NCI-H2029 treated with DMSO at 0.1 percent for 48 hours (cell line): ENCODE data around the gene TPCN1.

Source experiments
- DNase-seq: peaks from one replicate; lab custom pipeline; 2025; lab: John Stamatoyannopoulos, UW

The TPCN1 gene

DNA sequence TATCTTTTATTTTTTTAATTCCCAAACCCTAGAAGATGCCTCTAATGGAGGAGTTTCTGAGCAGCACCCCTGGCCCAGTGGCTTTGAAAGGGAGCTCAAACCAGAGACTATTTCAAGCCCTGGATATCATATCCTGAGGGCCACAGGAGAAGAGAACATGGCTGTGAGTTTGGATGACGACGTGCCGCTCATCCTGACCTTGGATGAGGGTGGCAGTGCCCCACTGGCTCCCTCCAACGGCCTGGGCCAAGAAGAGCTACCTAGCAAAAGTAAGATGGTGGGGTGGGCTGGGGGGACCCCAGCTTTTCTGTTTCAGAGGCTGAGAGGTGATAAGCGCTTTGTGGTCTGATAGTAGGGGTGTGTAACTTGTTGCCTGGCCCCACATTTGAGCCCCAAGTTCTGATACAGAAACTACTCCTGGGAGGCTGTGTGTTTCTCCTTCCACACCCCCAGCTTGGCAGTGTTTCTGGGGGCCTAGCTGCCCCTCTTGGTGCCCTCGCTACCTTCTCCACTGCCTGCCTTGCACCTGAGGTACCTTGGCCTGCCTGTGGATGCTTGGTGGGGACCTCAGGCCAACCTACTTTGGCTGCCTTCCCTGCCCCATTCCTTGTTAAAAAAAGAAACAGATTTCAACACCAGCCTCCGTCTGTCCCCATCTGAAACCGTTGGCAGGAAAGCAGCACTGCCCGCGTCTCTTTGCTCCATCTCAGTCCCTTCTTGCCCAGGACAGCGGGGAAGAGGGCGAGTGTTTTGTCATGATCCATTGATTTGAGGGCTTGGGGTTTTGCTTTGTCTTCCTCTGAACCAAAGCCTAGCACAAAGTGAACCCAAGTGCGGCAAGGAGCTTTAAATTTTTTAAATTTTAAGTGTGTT is 5.7 kb downstream of the TPCN1 start:
- no peak for DNase-seq

GRCh38 chr12:113227686-113228391 is 6.6 kb downstream of the TPCN1 start:
- DNase-seq: no peak

- DNase-seq: no peak
These were observed 7.2 kb downstream of the TPCN1 start for GRCh38 chr12:113228394-113229028.

- DNase-seq: no peak
These were observed 9.3 kb downstream of the TPCN1 start for GRCh38 chr12:113230315-113231234.

DNA sequence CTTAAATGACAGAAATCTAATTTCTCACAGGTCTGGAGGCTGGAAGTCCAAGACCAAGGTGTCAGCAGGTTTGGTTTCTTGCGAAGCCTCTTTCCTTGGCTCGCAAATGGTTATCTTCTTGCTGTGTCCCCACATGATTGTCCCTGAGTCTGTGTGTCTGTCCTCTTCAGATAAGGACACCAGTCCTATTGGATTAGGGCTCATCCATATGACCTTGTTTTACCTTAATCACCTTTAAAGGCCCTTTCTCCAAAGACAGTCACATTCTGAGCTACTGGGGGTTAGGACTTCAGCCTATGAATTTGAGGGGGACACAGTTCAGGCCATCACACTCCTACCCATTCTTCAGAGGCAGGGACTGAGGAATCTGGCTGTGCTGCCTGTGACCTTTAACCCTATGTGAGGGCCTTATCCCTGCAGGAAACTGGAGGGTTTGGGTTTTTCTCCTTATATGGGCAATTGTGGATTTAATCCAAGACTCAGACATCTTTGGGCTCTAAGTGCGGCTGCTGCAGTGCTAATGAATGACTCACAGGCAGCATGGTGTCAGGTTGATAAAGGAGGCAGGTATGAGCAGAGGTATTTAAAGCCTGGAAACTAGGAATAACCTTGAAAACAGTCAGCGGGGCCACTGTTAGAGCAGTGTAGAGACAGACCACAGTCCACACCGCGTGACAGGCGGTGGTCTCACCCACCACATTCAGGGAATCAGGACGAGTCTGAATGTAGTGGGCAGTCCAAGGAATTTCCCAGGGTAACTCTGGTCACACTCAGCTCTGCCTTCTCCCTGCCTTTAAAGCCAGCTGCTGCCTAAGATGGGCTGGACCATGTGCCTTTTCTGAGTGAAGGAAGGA is 10.2 kb downstream of the TPCN1 start:
- no peak for DNase-seq

DNA sequence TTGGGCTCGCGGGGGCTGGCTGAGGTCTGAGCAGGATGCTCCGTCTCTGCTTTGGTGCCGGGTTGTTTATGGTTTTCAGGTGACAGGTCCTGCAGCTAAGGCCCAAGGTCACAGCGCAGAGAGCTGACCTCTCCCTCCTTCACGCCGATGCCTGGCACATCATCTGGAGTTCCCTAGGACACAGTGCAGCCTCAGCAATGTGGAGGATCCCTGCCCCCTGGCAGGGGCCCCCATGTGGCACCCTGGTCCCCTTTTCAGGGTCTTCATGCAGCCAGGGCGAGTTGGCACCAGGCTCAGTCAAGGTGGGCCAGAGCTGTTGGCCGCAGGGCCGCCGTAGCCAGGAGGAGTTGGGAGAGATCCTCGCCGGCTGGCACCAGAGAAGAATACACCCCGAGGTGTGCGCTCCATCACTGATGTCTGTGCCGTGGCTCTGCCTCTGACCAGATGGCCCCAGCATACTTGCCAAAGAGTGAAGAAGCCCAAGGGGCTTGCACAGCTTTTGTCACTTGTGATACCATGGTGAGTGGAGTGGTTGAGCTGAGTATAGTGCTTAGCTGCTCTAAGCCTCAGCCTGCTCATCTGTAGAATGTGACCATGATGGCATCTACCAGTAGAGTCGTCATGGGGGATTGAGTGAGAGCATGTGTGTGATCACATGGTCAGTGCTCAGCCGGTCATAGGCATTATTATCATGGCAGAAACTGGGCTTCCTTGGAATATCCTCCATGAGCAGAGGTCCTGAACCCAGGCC is 11.0 kb downstream of the TPCN1 start:
- DNase-seq: no peak

GRCh38 chr12:113232840-113233585 is 11.7 kb downstream of the TPCN1 start:
- peak; percentile 92 for DNase-seq

GRCh38 chr12:113233967-113234366 is 12.7 kb downstream of the TPCN1 start:
- DNase-seq: no peak

DNA sequence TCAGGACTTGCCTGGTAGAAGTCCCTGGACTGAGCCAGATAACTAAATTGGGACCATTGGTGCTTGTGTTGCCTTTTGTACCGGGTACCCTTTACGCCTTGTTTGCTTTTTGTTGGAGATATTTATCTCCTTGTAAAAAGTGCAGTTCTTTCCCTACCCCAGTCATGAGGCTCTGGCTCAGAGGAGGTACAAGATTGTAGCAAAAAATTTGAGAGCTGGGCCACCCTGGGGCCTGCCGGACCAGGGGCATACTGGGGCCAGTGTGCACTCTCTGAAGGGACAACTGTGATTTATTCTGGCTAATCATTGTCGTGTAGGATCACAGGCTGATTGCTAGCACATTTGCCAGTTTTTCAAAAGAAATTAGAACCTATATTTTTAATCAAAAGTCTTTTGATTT is 13.2 kb downstream of the TPCN1 start:
- no peak for DNase-seq

DNA sequence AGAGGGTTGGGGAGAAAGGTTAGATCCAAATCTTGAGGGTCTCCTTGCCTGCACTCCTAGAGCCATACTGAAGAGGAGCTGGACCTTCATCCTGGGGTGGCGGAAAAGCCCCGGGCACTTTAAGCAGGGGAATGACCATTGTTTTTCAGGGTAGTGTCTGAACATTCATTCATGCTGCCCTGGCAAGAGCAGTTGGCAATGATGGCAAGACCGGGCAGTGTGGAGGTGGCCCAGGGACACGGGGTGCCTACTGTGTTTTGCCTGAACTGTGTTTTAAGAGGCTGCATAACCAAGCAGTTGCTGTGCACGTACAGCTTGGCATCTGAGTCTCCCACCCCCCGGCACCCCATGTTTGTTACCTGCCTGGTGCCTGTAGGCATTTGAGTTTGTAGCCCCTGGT is 14.7 kb downstream of the TPCN1 start:
- DNase-seq: no peak

DNA sequence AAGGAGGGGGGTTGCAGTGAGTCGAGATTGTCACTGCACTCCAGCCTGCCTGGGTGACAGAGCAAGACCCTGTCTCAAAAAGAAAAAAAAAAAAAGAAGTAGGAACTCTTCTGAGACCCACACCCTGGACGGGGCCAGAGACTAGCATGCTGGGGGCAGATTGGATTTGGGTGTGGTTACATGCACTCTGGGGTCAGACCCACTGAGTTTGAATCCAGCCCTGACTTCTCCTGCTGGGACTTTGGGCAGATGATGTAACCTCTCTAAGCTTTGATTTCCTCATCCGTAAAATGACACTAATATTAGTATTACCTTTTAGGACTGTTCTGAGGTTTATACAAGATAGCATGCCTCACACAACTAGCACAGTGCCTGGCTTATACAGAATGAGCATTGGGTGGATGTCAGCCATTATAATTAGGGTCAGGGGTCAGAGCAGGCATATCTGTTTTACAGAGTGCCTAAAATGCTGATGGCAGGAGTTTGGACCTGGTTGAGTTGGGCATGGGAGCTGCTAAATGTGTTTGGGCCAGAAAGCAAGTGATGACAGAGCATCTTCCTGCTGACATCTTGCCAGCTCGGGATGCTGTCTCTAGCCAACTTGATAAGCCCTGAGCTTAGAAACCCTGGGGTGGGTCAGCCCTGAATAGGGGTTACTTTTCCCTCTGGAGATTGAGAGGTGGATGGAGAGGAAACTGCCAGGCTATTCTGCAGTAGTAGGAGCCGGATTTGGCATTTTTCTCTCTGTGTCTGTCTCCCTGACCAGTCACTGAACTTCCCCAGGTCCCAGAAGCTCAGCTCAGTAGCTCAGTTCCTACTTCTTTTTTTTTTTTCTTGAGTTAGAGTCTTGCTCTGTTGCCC is 15.5 kb downstream of the TPCN1 start:
- DNase-seq: no peak

- no peak for DNase-seq
These were observed 16.5 kb downstream of the TPCN1 start for GRCh38 chr12:113237748-113238147.

GRCh38 chr12:113238309-113238708 is 17.0 kb downstream of the TPCN1 start:
- no peak for DNase-seq

DNA sequence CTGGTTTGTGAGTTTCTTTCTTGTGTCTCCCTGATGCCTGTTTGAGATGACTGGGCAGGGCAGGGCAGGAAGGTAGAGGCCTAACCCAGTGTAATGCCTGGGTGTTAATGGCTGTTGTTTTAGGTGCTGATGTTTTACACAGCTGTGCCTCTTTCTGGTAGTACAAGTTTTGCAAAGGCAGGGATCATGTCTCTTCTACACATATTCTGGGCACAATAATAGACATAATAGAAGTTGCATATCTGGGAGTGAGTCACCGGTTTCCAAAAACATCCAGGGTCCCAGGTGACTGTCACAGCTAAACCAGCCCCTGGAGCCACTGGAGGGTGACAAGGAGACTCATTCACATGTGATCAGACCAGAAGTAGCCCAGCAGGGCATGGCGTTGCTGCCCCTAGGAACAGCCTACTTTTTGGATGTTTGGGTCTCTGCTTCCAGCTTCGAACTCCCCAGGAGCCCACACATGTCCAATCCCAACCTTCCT is 18.1 kb downstream of the TPCN1 start:
- DNase-seq: no peak

- DNase-seq: no peak
These were observed 18.6 kb downstream of the TPCN1 start for GRCh38 chr12:113239811-113240331.

DNA sequence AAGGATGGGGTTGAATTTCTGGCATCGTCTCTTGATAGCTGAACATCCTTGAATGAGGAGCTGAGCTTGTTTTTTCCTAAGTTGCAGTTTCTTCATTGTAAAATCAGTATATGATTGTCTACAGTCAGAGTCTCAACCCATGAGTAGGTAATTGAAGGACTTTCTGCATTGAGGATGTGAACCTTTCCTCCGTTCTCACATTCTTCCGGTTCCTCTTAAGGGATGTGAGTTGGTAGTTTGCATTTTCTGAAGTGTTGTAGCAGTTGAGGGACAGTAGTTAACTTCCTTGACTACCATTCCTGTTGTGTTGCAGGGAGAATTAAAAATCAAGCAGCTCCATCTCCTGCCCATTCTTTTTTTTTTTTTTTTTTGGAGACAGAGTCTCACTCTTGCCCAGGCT is 19.1 kb downstream of the TPCN1 start:
- no peak for DNase-seq

GRCh38 chr12:113241191-113242025 is 20.1 kb downstream of the TPCN1 start:
- DNase-seq: peak; percentile 82
